GM12878 (cell line): Measurements from ENCODE around the gene MRPS16. TPM values are rescaled to one million over a fixed set of nuclear protein-coding genes. Genes with fewer than 3 reads are reported as not detected.

Experiments used
- BCL11A ChIP-seq: IDR thresholded peaks from 2 replicates; pipeline ENCODE4 v1.6.1; 2011; ENCODE audit warnings: low read depth, low read length
- BRCA1 ChIP-seq: IDR thresholded peaks from 2 replicates; pipeline ENCODE4 v1.6.1; 2011; ENCODE audit warnings: low read depth, low read length, improper control_type of control experiment
- CREM ChIP-seq: IDR thresholded peaks from 2 replicates; pipeline ENCODE4 v1.6.1; 2014; ENCODE audit warnings: antibody characterized with exemption, low read depth
- CTCF ChIP-seq, 3 experiments: IDR thresholded peaks in 2 of 3; conservative IDR thresholded peaks in 1 of 3; 2 replicates each; pipeline ENCODE4 v1.5.1; 2011; ENCODE audit warnings: low read depth in 3 of 3, low read length in 3 of 3, mild to moderate bottlenecking in 3 of 3, control low read depth in 2 of 3, moderate library complexity in 2 of 3, inconsistent platforms in 1 of 3, mixed read lengths in 1 of 3; ENCODE audit not compliant: control insufficient read depth in 2 of 3, insufficient read depth in 1 of 3; ENCODE audit errors: extremely low read depth in 1 of 3
- GATAD2B ChIP-seq: fragments of 450-650 bp; conservative IDR thresholded peaks from 2 replicates; pipeline ENCODE4 v1.6.1; 2017; ENCODE audit warnings: low read depth, mild to moderate bottlenecking, moderate library complexity
- HDGF ChIP-seq: fragments of 450-650 bp; IDR thresholded peaks from 2 replicates; pipeline ENCODE4 v1.6.1; 2016; ENCODE audit warnings: antibody characterized with exemption
- KLF5 ChIP-seq: fragments of 450-650 bp; IDR thresholded peaks from 2 replicates; pipeline ENCODE4 v1.6.1; 2014; ENCODE audit warnings: mild to moderate bottlenecking; ENCODE audit not compliant: partially characterized antibody
- MYB ChIP-seq: fragments of 150-350 bp; IDR thresholded peaks from 2 replicates; pipeline ENCODE4 v1.6.1; 2014; ENCODE audit warnings: mild to moderate bottlenecking, low read depth, low read length, borderline replicate concordance
- NFXL1 ChIP-seq: fragments of 450-650 bp; IDR thresholded peaks from 2 replicates; pipeline ENCODE4 v1.6.1; 2017; ENCODE audit warnings: antibody characterized with exemption, mild to moderate bottlenecking, borderline replicate concordance
- NKRF ChIP-seq: fragments of 450-650 bp; conservative IDR thresholded peaks from 2 replicates; pipeline ENCODE4 v1.6.1; 2017; ENCODE audit warnings: mild to moderate bottlenecking, moderate library complexity
- NR2F1 ChIP-seq: fragments of 450-650 bp; conservative IDR thresholded peaks from 2 replicates; pipeline ENCODE4 v1.6.1; 2017; ENCODE audit warnings: mild to moderate bottlenecking
- NRF1 ChIP-seq: conservative IDR thresholded peaks from 2 replicates; pipeline ENCODE4 v1.6.1; 2011; ENCODE audit warnings: mild to moderate bottlenecking, low read depth, low read length, improper control_type of control experiment
- POLR2AphosphoS5 ChIP-seq: IDR thresholded peaks from 2 replicates; pipeline ENCODE4 v1.6.1; 2011; ENCODE audit warnings: mild to moderate bottlenecking, low read length, inconsistent platforms
- SIN3A ChIP-seq: IDR thresholded peaks from 2 replicates; pipeline ENCODE4 v1.6.1; 2012; ENCODE audit warnings: low read depth, low read length, improper control_type of control experiment
- ZNF687 ChIP-seq: fragments of 450-650 bp; IDR thresholded peaks from 2 replicates; pipeline ENCODE4 v1.6.1; 2017; ENCODE audit warnings: mild to moderate bottlenecking, moderate library complexity
- polyA plus RNA-seq, 11 experiments: library from polyadenylated mRNA; depleted of rRNA in 4 of 11; unstranded in 6 of 11; stranded (reverse) in 5 of 11; fragments of >200 nt; fragmentation: Nextera tagmentation in 4 of 11; fragmentation: Illumina TruSeq in 1 of 11; extraction: Ambion mirVana in 4 of 11; extraction: Trizol in 1 of 11; gene quantifications; 1 replicate in 1 of 11; 2 replicates in 10 of 11; pipeline versions ENCODE4 v1.2.1 to v1.2.3, GENCODE V29; 2011 to 2016; ENCODE audit warnings: inconsistent platforms in 2 of 11, missing spikeins in 2 of 11, low read depth in 1 of 11
- total RNA-seq, 4 experiments: library from RNA; depleted of rRNA in 3 of 4; stranded (reverse); fragments of >200 nt in 3 of 4; fragmentation: Illumina TruSeq in 1 of 4; extraction: Trizol in 1 of 4; gene quantifications; 2 replicates each; pipeline versions ENCODE4 v1.2.1 to v1.2.3, GENCODE V29; 2013 to 2021
- TF ChIP-seq, protein P1 (sequence below): fragments of 450-650 bp; IDR thresholded peaks from 2 replicates; pipeline ENCODE4 v1.6.1; 2018; ENCODE audit warnings: borderline replicate concordance, mild to moderate bottlenecking; ENCODE audit not compliant: partially characterized antibody
- TF ChIP-seq, protein P2 (sequence below): fragments of 450-650 bp; IDR thresholded peaks from 2 replicates; pipeline ENCODE4 v1.6.1; 2016; ENCODE audit warnings: mild to moderate bottlenecking

Gene MRPS16
- total and polyA plus RNA-seq, 10 of the 15 experiments (the other 5 are each of a cell fraction or from before 2014, with no cell fraction given), result 43.4 to 285 (median 103) TPM

GRCh38 chr10:73246646-73247508 is 5.6 kb downstream of the MRPS16 start, which contains the start of gene DNAJC9 (continued):
- TF ChIP-seq, protein P1, sequence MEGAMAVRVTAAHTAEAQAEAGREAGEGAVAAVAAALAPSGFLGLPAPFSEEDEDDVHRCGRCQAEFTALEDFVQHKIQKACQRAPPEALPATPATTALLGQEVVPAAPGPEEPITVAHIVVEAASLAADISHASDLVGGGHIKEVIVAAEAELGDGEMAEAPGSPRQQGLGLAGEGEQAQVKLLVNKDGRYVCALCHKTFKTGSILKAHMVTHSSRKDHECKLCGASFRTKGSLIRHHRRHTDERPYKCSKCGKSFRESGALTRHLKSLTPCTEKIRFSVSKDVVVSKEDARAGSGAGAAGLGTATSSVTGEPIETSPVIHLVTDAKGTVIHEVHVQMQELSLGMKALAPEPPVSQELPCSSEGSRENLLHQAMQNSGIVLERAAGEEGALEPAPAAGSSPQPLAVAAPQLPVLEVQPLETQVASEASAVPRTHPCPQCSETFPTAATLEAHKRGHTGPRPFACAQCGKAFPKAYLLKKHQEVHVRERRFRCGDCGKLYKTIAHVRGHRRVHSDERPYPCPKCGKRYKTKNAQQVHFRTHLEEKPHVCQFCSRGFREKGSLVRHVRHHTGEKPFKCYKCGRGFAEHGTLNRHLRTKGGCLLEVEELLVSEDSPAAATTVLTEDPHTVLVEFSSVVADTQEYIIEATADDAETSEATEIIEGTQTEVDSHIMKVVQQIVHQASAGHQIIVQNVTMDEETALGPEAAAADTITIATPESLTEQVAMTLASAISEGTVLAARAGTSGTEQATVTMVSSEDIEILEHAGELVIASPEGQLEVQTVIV, result peak; percentile 99
- TF ChIP-seq ZNF687 (0 out of 2 replicates have a peak, but pooled peaks have one; percentile 40), NRF1 (peak; percentile 59), POLR2AphosphoS5 (peak; percentile 96), HDGF (peak; percentile 52; the same call in 1 of the 2 replicates), GATAD2B (peak; percentile 97), NR2F1 (peak; percentile 60), CTCF (IDR thresholded peaks at IDR 0.05 in 2 of 3, conservative IDR thresholded peaks at IDR 0.05 in 1 of 3; ENCODE audit: control insufficient read depth in 2 of 3, extremely low read depth in 1 of 3, insufficient read depth in 1 of 3, low read depth in 3 of 3, low read length in 3 of 3) (peak in 1 of 3 experiments; percentile 5; a peak in 1 of 6 replicates), NKRF (peak; percentile 99), NFXL1 (no peak), MYB (no peak), BCL11A (no peak), CREM (peak; percentile 84), SIN3A (peak; percentile 96), KLF5 (peak; percentile 33), BRCA1 (no peak)
- TF ChIP-seq, protein P2, sequence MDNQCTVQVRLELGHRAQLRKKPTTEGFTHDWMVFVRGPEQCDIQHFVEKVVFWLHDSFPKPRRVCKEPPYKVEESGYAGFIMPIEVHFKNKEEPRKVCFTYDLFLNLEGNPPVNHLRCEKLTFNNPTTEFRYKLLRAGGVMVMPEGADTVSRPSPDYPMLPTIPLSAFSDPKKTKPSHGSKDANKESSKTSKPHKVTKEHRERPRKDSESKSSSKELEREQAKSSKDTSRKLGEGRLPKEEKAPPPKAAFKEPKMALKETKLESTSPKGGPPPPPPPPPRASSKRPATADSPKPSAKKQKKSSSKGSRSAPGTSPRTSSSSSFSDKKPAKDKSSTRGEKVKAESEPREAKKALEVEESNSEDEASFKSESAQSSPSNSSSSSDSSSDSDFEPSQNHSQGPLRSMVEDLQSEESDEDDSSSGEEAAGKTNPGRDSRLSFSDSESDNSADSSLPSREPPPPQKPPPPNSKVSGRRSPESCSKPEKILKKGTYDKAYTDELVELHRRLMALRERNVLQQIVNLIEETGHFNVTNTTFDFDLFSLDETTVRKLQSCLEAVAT, result peak; percentile 14; the same call in 1 of the 2 replicates
